ENCODE results near the gene SORBS1.

DNA sequence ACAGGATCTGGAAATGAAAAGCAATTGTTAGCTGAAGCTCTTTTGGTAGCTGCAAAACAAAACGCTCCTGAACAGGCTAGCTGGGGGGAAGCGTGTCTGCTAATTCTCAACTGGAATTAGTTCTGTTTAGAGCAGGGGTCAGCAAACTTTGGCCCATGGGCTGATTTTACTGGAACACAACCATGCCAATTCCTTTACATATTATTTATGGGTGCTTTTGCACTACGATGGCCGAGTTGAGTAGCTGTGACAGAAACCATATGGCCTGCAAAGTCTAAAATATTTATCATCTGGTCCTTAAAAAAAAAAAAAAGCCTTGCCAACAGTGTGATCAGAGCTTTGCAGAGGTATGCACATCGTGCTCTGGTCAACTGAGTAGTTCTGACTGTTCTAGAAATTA lies 162.0 kb downstream of the SORBS1 start:
- TF ChIP-seq CREB1 (CRISPR knock-in tag; IDR thresholded peaks at IDR 0.05) = no peak
- TF ChIP-seq OVOL2 (CRISPR knock-in tag; IDR thresholded peaks at IDR 0.05; ENCODE audit: borderline replicate concordance) = no peak

Data from WTC11 (cell line).